Measurements from ENCODE around the gene IL1RAPL2.
"Not testable (repeated sequence)": the region's sequence is repeated elsewhere in the genome, so short reads cannot be mapped to it uniquely, and the experiment has no call there.

Gene IL1RAPL2

GRCh38 chrX:105018865-105019264 is 452.9 kb downstream of the IL1RAPL2 start:
- DNase-seq (ENCODE audit: low read depth): no peak

- DNase-seq (ENCODE audit: low read depth): not testable (repeated sequence)
Measured at GRCh38 chrX:105028962-105029361, 463.0 kb downstream of the IL1RAPL2 start.

- DNase-seq (ENCODE audit: low read depth): no peak
Measured at GRCh38 chrX:105038672-105039328, 472.8 kb downstream of the IL1RAPL2 start.

GRCh38 chrX:105050921-105051320 is 484.9 kb downstream of the IL1RAPL2 start:
- DNase-seq (ENCODE audit: low read depth): no peak

GRCh38 chrX:105051364-105051763 is 485.4 kb downstream of the IL1RAPL2 start:
- DNase-seq (ENCODE audit: low read depth): no peak

GRCh38 chrX:105052926-105053325 is 486.9 kb downstream of the IL1RAPL2 start:
- DNase-seq (ENCODE audit: low read depth): no peak

- DNase-seq (ENCODE audit: low read depth): no peak
Measured at GRCh38 chrX:105063743-105064142, 497.7 kb downstream of the IL1RAPL2 start.

- DNase-seq (ENCODE audit: low read depth): no peak
Measured at GRCh38 chrX:105098201-105098600, 532.2 kb downstream of the IL1RAPL2 start.

GRCh38 chrX:105098812-105099211 is 532.8 kb downstream of the IL1RAPL2 start:
- DNase-seq (ENCODE audit: low read depth): no peak

GRCh38 chrX:105101378-105101777 is 535.4 kb downstream of the IL1RAPL2 start:
- no peak for DNase-seq (ENCODE audit: low read depth)

- no peak for DNase-seq (ENCODE audit: low read depth)
Measured at GRCh38 chrX:105109936-105110335, 543.9 kb downstream of the IL1RAPL2 start.

GRCh38 chrX:105114554-105115130 is 548.6 kb downstream of the IL1RAPL2 start:
- DNase-seq (ENCODE audit: low read depth): no peak

GRCh38 chrX:105115596-105116320 is 549.8 kb downstream of the IL1RAPL2 start:
- not testable (repeated sequence) for DNase-seq (ENCODE audit: low read depth)

GRCh38 chrX:105116486-105116885 is 550.5 kb downstream of the IL1RAPL2 start:
- no peak for DNase-seq (ENCODE audit: low read depth)

- no peak for DNase-seq (ENCODE audit: low read depth)
Measured at GRCh38 chrX:105117621-105118020, 551.6 kb downstream of the IL1RAPL2 start.

GRCh38 chrX:105120463-105120862 is 554.5 kb downstream of the IL1RAPL2 start:
- no peak for DNase-seq (ENCODE audit: low read depth)

- no peak for DNase-seq (ENCODE audit: low read depth)
Measured at GRCh38 chrX:105121186-105121585, 555.2 kb downstream of the IL1RAPL2 start.

GRCh38 chrX:105126201-105126600 is 560.2 kb downstream of the IL1RAPL2 start:
- no peak for DNase-seq (ENCODE audit: low read depth)

- no peak for DNase-seq (ENCODE audit: low read depth)
Measured at GRCh38 chrX:105134273-105134672, 568.3 kb downstream of the IL1RAPL2 start.

GRCh38 chrX:105136786-105137185 is 570.8 kb downstream of the IL1RAPL2 start:
- no peak for DNase-seq (ENCODE audit: low read depth)

GRCh38 chrX:105150036-105150435 is 584.0 kb downstream of the IL1RAPL2 start:
- no peak for DNase-seq (ENCODE audit: low read depth)

- no peak for DNase-seq (ENCODE audit: low read depth)
Measured at GRCh38 chrX:105150557-105150956, 584.6 kb downstream of the IL1RAPL2 start.

- no peak for DNase-seq (ENCODE audit: low read depth)
Measured at GRCh38 chrX:105167233-105167632, 601.2 kb downstream of the IL1RAPL2 start.

All from fibroblast of the conjunctiva (primary cell).